GM23338 (cell line): ENCODE measurements around the gene FUT7. TPM values are rescaled to one million over a fixed set of nuclear protein-coding genes. Genes with fewer than 3 reads are reported as not detected.

ENCODE experiments used
- ATAC-seq: fragments of 200-7000 bp; cut with Tn5 transposase; 3 replicates; pipeline ENCODE4 v1.9.1; 2020
- DNase-seq: peaks from one replicate; pipeline ENCODE4 v3.0.0-alpha.2; 2015; ENCODE audit warnings: low spot score
- H2AFZ ChIP-seq: fragments of 200-600 bp; sonication (generic); 2 replicates; pipeline ENCODE4 v1.8.0; 2016; ENCODE audit warnings: antibody characterized with exemption, mild to moderate bottlenecking, moderate library complexity
- H3F3A ChIP-seq: fragments of 200-600 bp; sonication (generic); replicated peaks from 2 replicates; pipeline ENCODE4 v1.8.0; 2017; ENCODE audit warnings: antibody characterized with exemption, mixed run types, low read depth
- H3K27ac ChIP-seq: fragments of 200-600 bp; sonication (generic); 2 replicates; pipeline ENCODE4 v1.6.1; 2016; ENCODE audit warnings: low read depth
- H3K27me3 ChIP-seq: fragments of 200-600 bp; sonication (generic); 2 replicates; pipeline ENCODE4 v1.8.0; 2016; ENCODE audit warnings: mild to moderate bottlenecking, mixed run types, moderate library complexity; ENCODE audit not compliant: insufficient read depth
- H3K36me3 ChIP-seq: fragments of 200-600 bp; sonication (generic); 2 replicates; pipeline ENCODE4 v1.8.0; 2016; ENCODE audit warnings: mild to moderate bottlenecking; ENCODE audit not compliant: insufficient read depth
- H3K4me1 ChIP-seq: fragments of 200-600 bp; sonication (generic); 2 replicates; pipeline ENCODE4 v1.8.0; 2016; ENCODE audit warnings: mild to moderate bottlenecking, moderate library complexity; ENCODE audit not compliant: insufficient read depth
- H3K4me2 ChIP-seq: fragments of 200-600 bp; sonication (generic); 2 replicates; pipeline ENCODE4 v1.7.1; 2017; ENCODE audit warnings: mixed run types
- H3K4me3 ChIP-seq: fragments of 200-600 bp; sonication (generic); 2 replicates; pipeline ENCODE4 v1.6.1; 2016; ENCODE audit warnings: mixed run types
- H3K79me2 ChIP-seq: fragments of 200-600 bp; sonication (generic); replicated peaks from 2 replicates; pipeline ENCODE4 v1.8.0; 2017; ENCODE audit warnings: mild to moderate bottlenecking; ENCODE audit not compliant: insufficient read depth
- H3K9me2 ChIP-seq: fragments of 200-600 bp; sonication (generic); 2 replicates; pipeline ENCODE4 v1.8.0; 2017; ENCODE audit not compliant: insufficient read depth
- H4K20me1 ChIP-seq: fragments of 200-600 bp; sonication (generic); replicated peaks from 2 replicates; pipeline ENCODE4 v1.8.0; 2017; ENCODE audit warnings: mild to moderate bottlenecking; ENCODE audit not compliant: insufficient read depth
- H3K27ac Mint-ChIP-seq: 2 replicates; pipeline ENCODE4 v1.8.0; 2020; ENCODE audit warnings: inconsistent platforms, mild to moderate bottlenecking, moderate library complexity, mixed read lengths
- H3K27me3 Mint-ChIP-seq: 3 replicates; pipeline ENCODE4 v1.8.0; 2022; ENCODE audit warnings: low read depth, mild to moderate bottlenecking, moderate library complexity, mixed read lengths, inconsistent platforms; ENCODE audit not compliant: insufficient read depth, poor library complexity
- H3K36me3 Mint-ChIP-seq: 3 replicates; pipeline ENCODE4 v1.8.0; 2021; ENCODE audit warnings: low read depth, mild to moderate bottlenecking, inconsistent platforms, moderate library complexity, mixed read lengths
- H3K4me1 Mint-ChIP-seq: 3 replicates; pipeline ENCODE4 v1.8.0; 2020; ENCODE audit warnings: mild to moderate bottlenecking, inconsistent platforms, mixed read lengths
- H3K4me3 Mint-ChIP-seq: 3 replicates; pipeline ENCODE4 v1.8.0; 2021; ENCODE audit warnings: moderate library complexity, mild to moderate bottlenecking, inconsistent platforms, mixed read lengths
- H3K9me3 Mint-ChIP-seq: 3 replicates; pipeline ENCODE4 v1.8.0; 2020; ENCODE audit warnings: moderate library complexity, mild to moderate bottlenecking, inconsistent platforms, mixed read lengths
- CREB1 ChIP-seq: fragments of 250-450 bp; sonication (Bioruptor Pico); IDR thresholded peaks from 2 replicates; pipeline ENCODE4 v1.5.0; 2020; ENCODE audit warnings: low read depth, mild to moderate bottlenecking, moderate library complexity
- CTCF ChIP-seq, 2 experiments: fragments of 200-600 bp in 1 of 2; sonication (generic) in 1 of 2; conservative IDR thresholded peaks; 2 replicates each; pipeline versions ENCODE4 v1.5.1 to v1.6.1; 2016 to 2017; ENCODE audit warnings: antibody characterized with exemption in 2 of 2, low read depth in 2 of 2, mild to moderate bottlenecking in 2 of 2, moderate library complexity in 1 of 2
- ETS1 ChIP-seq: IDR thresholded peaks from 2 replicates; pipeline ENCODE4 v1.6.1; 2016; ENCODE audit warnings: antibody characterized with exemption
- EZH2phosphoT487 ChIP-seq: fragments of 200-600 bp; sonication (generic); IDR thresholded peaks from one replicate; pipeline ENCODE4 v1.8.1; 2018; ENCODE audit warnings: antibody characterized with exemption; ENCODE audit not compliant: unreplicated experiment
- JUNB ChIP-seq: IDR thresholded peaks from one replicate; pipeline ENCODE4 v1.6.1; 2016; ENCODE audit warnings: antibody characterized with exemption; ENCODE audit not compliant: unreplicated experiment
- NANOG ChIP-seq: IDR thresholded peaks from 2 replicates; pipeline ENCODE4 v1.6.1; 2016; ENCODE audit warnings: antibody characterized with exemption, borderline replicate concordance
- REST ChIP-seq: IDR thresholded peaks from one replicate; pipeline ENCODE4 v1.6.1; 2018; ENCODE audit warnings: antibody characterized with exemption; ENCODE audit not compliant: unreplicated experiment
- STAT1 ChIP-seq: IDR thresholded peaks from one replicate; pipeline ENCODE4 v1.6.1; 2016; ENCODE audit warnings: antibody characterized with exemption; ENCODE audit not compliant: unreplicated experiment
- ZNF114 ChIP-seq: fragments of 250-450 bp; sonication (Bioruptor Pico); IDR thresholded peaks from 2 replicates; pipeline ENCODE4 v1.5.0; 2020; ENCODE audit warnings: mild to moderate bottlenecking, moderate library complexity
- ZNF331 ChIP-seq: fragments of 250-450 bp; sonication (Bioruptor Pico); IDR thresholded peaks from 2 replicates; pipeline ENCODE4 v1.5.0; 2020; ENCODE audit warnings: low read depth, mild to moderate bottlenecking, moderate library complexity
- polyA plus RNA-seq: library from polyadenylated mRNA; unstranded; fragments of >200 nt; fragmentation: Nextera tagmentation; extraction: Ambion mirVana; gene quantifications from 2 replicates; pipeline ENCODE4 v1.2.1, GENCODE V29; 2016
- total RNA-seq: library from RNA; depleted of rRNA; stranded (reverse); fragments of >200 nt; shearing (Covaris generic); gene quantifications from 2 replicates; pipeline ENCODE4 v1.2.3, GENCODE V29; 2014

FUT7 gene
- total and polyA plus RNA-seq, 2 experiments from 2014 or later, result not detected

- TF ChIP-seq CREB1 (CRISPR knock-in tag) (no peak), EZH2phosphoT487 (no peak), REST (no peak), NANOG (no peak), JUNB (no peak), ZNF114 (CRISPR knock-in tag) (no peak)
These were observed 29.8 kb downstream of the FUT7 start (continued) for GRCh38 chr9:137001857-137002645.

GRCh38 chr9:137000177-137000930 lies 31.5 kb downstream of the FUT7 start:
- H3K4me3 ChIP-seq, result no peak overlapping the region
- ATAC-seq (no peak), DNase-seq (no peak)
- H3K36me3 ChIP-seq, result no peaks in the 10 kb centered on the region
- H3K9me2 ChIP-seq, result no peaks in the 10 kb centered on the region
- no peak overlapping the region for H3K4me2 ChIP-seq
- Mint-ChIP-seq H3K4me3 (no peak overlapping the region), H3K9me3 (peaks cover 11% of the 10 kb centered on the region), H3K36me3 (peaks cover 6% of the 10 kb centered on the region; the same call in 2 of the 3 replicates), H3K27me3 (peaks cover 10% of the 10 kb centered on the region), H3K4me1 (peaks cover 3% of the 10 kb centered on the region), H3K27ac (no peak overlapping the region)
- peaks cover 26% of the 10 kb centered on the region for H3K27me3 ChIP-seq
- H3F3A ChIP-seq, result no peaks in the 10 kb centered on the region
- H3K79me2 ChIP-seq, result no peaks in the 10 kb centered on the region
- no peaks in the 10 kb centered on the region for H4K20me1 ChIP-seq
- no peak for TF ChIP-seq ZNF331 (CRISPR knock-in tag)
- no peak overlapping the region for H3K27ac ChIP-seq
- H3K4me1 ChIP-seq, result peaks cover 6% of the 10 kb centered on the region; the same call in 1 of the 2 replicates
- no peak overlapping the region for H2AFZ ChIP-seq

GRCh38 chr9:136997830-136998234 lies 34.1 kb downstream of the FUT7 start:
- H3K36me3 Mint-ChIP-seq, result no peaks in the 10 kb centered on the region
- H3K4me2 ChIP-seq, result no peak overlapping the region
- no peak overlapping the region for H3K27ac Mint-ChIP-seq

More at GRCh38 chr9:136997830-136998234, 34.1 kb downstream of the FUT7 start:
- no peak for TF ChIP-seq STAT1
- no peak for TF ChIP-seq ETS1
- TF ChIP-seq CTCF (conservative IDR thresholded peaks at IDR 0.05; ENCODE audit: low read depth in 2 of 2), result peak in 1 of 2 experiments; percentile 9; a peak in 1 of 4 replicates
- no peak for TF ChIP-seq CREB1 (CRISPR knock-in tag)
- Histone ChIP-seq H3K79me2 (no peaks in the 10 kb centered on the region), H4K20me1 (no peaks in the 10 kb centered on the region), H3K4me3 (no peak overlapping the region), H3K4me1 (peaks cover 6% of the 10 kb centered on the region; the same call in 1 of the 2 replicates), H3K27me3 (peaks cover 37% of the 10 kb centered on the region), H2AFZ (no peak overlapping the region), H3F3A (no peaks in the 10 kb centered on the region), H3K36me3 (no peaks in the 10 kb centered on the region), H3K27ac (no peak overlapping the region), H3K9me2 (no peaks in the 10 kb centered on the region)
- Mint-ChIP-seq H3K4me1 (peaks cover 3% of the 10 kb centered on the region), H3K9me3 (no peaks in the 10 kb centered on the region), H3K27me3 (peaks cover 10% of the 10 kb centered on the region), H3K4me3 (no peak overlapping the region; the same call in 2 of the 3 replicates)
- ATAC-seq (no peak), DNase-seq (no peak)
